Measurements from ENCODE around the gene NRIP1. TPM values are rescaled to one million over a fixed set of nuclear protein-coding genes. Genes with fewer than 3 reads are reported as not detected.

NRIP1 gene
- total RNA-seq, 1 experiment from 2014 or later = 10.3 TPM

- TF ChIP-seq NR2C2 (CRISPR knock-in tag; IDR thresholded peaks at IDR 0.05) (no peak), PRRX2 (CRISPR knock-in tag; IDR thresholded peaks at IDR 0.05) (no peak), ZMAT4 (CRISPR knock-in tag; IDR thresholded peaks at IDR 0.05) (no peak), ZNF219 (CRISPR knock-in tag; IDR thresholded peaks at IDR 0.05; ENCODE audit: borderline replicate concordance) (no peak), ZNF512 (CRISPR knock-in tag; IDR thresholded peaks at IDR 0.05; ENCODE audit: borderline replicate concordance) (no peak), TEAD4 (CRISPR knock-in tag; IDR thresholded peaks at IDR 0.05) (no peak), ZNF532 (CRISPR knock-in tag; IDR thresholded peaks at IDR 0.05; ENCODE audit: borderline replicate concordance) (no peak), RORB (CRISPR knock-in tag; IDR thresholded peaks at IDR 0.05) (no peak), ESRRA (CRISPR knock-in tag; IDR thresholded peaks at IDR 0.05; ENCODE audit: borderline replicate concordance) (peak; percentile 95), HMGA2 (CRISPR knock-in tag; IDR thresholded peaks at IDR 0.05) (no peak), ZNF281 (CRISPR knock-in tag; IDR thresholded peaks at IDR 0.05) (no peak), RELA (CRISPR knock-in tag; IDR thresholded peaks at IDR 0.05; ENCODE audit: borderline replicate concordance) (no peak)
Observed at GRCh38 chr21:15005391-15005790, 59.4 kb downstream of the NRIP1 start (continued).

- peaks cover 63% of the 10 kb centered on the region for H3K4me1 Mint-ChIP-seq
- no peak for DNase-seq (ENCODE audit: low spot score)
- peak overlapping the region; percentile 80 for H3K27ac Mint-ChIP-seq
- ChIA-PET POLR2A (no interaction called here), CTCF (no interaction called here)
- H3K9me3 Mint-ChIP-seq = no peaks in the 10 kb centered on the region
- H3K27me3 Mint-ChIP-seq (ENCODE audit: low read depth) = peaks cover 35% of the 10 kb centered on the region
- H3K4me3 Mint-ChIP-seq = peak overlapping the region; percentile 35; the same call in 1 of the 2 replicates
- ATAC-seq = peak; percentile 8; the same call in 1 of the 2 replicates
- no peaks in the 10 kb centered on the region for H3K36me3 Mint-ChIP-seq
- TF ChIP-seq ERG (CRISPR knock-in tag; IDR thresholded peaks at IDR 0.05) (no peak), FOXP1 (CRISPR knock-in tag; IDR thresholded peaks at IDR 0.05; ENCODE audit: borderline replicate concordance) (no peak), NFYB (CRISPR knock-in tag; conservative IDR thresholded peaks at IDR 0.05; ENCODE audit: low read depth) (no peak), AR (CRISPR knock-in tag; IDR thresholded peaks at IDR 0.05) (no peak), ZNF423 (CRISPR knock-in tag; IDR thresholded peaks at IDR 0.05) (no peak), E2F5 (CRISPR knock-in tag; IDR thresholded peaks at IDR 0.05) (no peak), TP53 (CRISPR knock-in tag; IDR thresholded peaks at IDR 0.05) (no peak), FOXK1 (CRISPR knock-in tag; IDR thresholded peaks at IDR 0.05) (no peak), USF1 (CRISPR knock-in tag; IDR thresholded peaks at IDR 0.05) (no peak), ZNF416 (CRISPR knock-in tag; IDR thresholded peaks at IDR 0.05) (no peak)
Observed at GRCh38 chr21:15004721-15005370, 60.0 kb downstream of the NRIP1 start.
